Mucosa of rectum (tissue), 2 donors: ENCODE data around the gene FMO1.

ENCODE experiments used
- H3K27ac ChIP-seq, 2 donors: one replicate each; pipeline ENCODE4 v1.7.0; 2013; ENCODE audit warnings: inconsistent platforms in 2 of 2, low read depth in 2 of 2, low read length in 2 of 2
- H3K27me3 ChIP-seq, 2 donors: one replicate each; pipeline ENCODE4 v1.7.0; 2013; ENCODE audit warnings: low read length in 2 of 2; ENCODE audit not compliant: control insufficient read depth in 2 of 2, insufficient read depth in 2 of 2
- H3K36me3 ChIP-seq, 2 donors: one replicate each; pipeline ENCODE4 v1.7.0; 2013; ENCODE audit warnings: low read length in 2 of 2; ENCODE audit not compliant: control insufficient read depth in 2 of 2, insufficient read depth in 2 of 2
- H3K4me1 ChIP-seq, 2 donors: one replicate each; pipeline ENCODE4 v1.7.0; 2013; ENCODE audit warnings: low read length in 2 of 2, mild to moderate bottlenecking in 1 of 2; ENCODE audit not compliant: control insufficient read depth in 2 of 2, insufficient read depth in 2 of 2
- H3K4me3 ChIP-seq, 2 donors: one replicate each; pipeline ENCODE4 v1.7.0; 2013; ENCODE audit warnings: low read length in 2 of 2
- H3K9ac ChIP-seq, 2 donors: one replicate each; pipeline ENCODE4 v1.7.0; 2013; ENCODE audit warnings: low read length in 2 of 2, low read depth in 1 of 2, mild to moderate bottlenecking in 1 of 2
- H3K9me3 ChIP-seq, 2 donors: one replicate each; pipeline ENCODE4 v1.7.0; 2013; ENCODE audit warnings: low read length in 2 of 2; ENCODE audit not compliant: control insufficient read depth in 2 of 2
- donor health status: healthy.
- donor health status: Normal muscosa, but diverticular disease.

FMO1 gene

GRCh38 chr1:171256940-171257606 lies 8.8 kb downstream of the FMO1 start:
- Histone ChIP-seq H3K4me3 (no peak overlapping the region), H3K4me1 (peaks cover 4 to 9% of the 10 kb centered on the region in 2 donors), H3K36me3 (no peaks in the 10 kb centered on the region), H3K9ac (no peak overlapping the region), H3K27me3 (no peaks in the 10 kb centered on the region), H3K9me3 (no peaks in the 10 kb centered on the region), H3K27ac (no peak overlapping the region)

GRCh38 chr1:171257607-171258076 lies 9.3 kb downstream of the FMO1 start:
- no peak overlapping the region for H3K4me3 ChIP-seq
- H3K9me3 ChIP-seq, result no peaks in the 10 kb centered on the region
- no peak overlapping the region for H3K9ac ChIP-seq
- no peaks in the 10 kb centered on the region for H3K27me3 ChIP-seq
- peaks cover 4 to 9% of the 10 kb centered on the region in 2 donors for H3K4me1 ChIP-seq
- H3K36me3 ChIP-seq, result no peaks in the 10 kb centered on the region
- H3K27ac ChIP-seq, result peak overlapping the region in 1 of 2 donors; percentile 24

- H3K9ac ChIP-seq, result no peak overlapping the region
Measured at GRCh38 chr1:171258429-171258828, 10.1 kb downstream of the FMO1 start.

GRCh38 chr1:171258943-171259342 lies 10.6 kb downstream of the FMO1 start:
- Histone ChIP-seq H3K4me3 (no peak overlapping the region), H3K27me3 (no peaks in the 10 kb centered on the region), H3K4me1 (peaks cover 4 to 9% of the 10 kb centered on the region in 2 donors), H3K9ac (no peak overlapping the region), H3K9me3 (no peaks in the 10 kb centered on the region), H3K27ac (no peak overlapping the region), H3K36me3 (no peaks in the 10 kb centered on the region)

More at GRCh38 chr1:171258429-171258828, 10.1 kb downstream of the FMO1 start:
- no peak overlapping the region for H3K27ac ChIP-seq
- peaks cover 4 to 9% of the 10 kb centered on the region in 2 donors for H3K4me1 ChIP-seq
- no peaks in the 10 kb centered on the region for H3K27me3 ChIP-seq
- H3K9me3 ChIP-seq, result no peaks in the 10 kb centered on the region
- no peak overlapping the region for H3K4me3 ChIP-seq
- no peaks in the 10 kb centered on the region for H3K36me3 ChIP-seq

- H3K4me1 ChIP-seq, result peaks cover 4 to 9% of the 10 kb centered on the region in 2 donors
- H3K4me3 ChIP-seq, result no peak overlapping the region
- no peak overlapping the region for H3K27ac ChIP-seq
- no peaks in the 10 kb centered on the region for H3K27me3 ChIP-seq
- H3K36me3 ChIP-seq, result no peaks in the 10 kb centered on the region
- no peak overlapping the region for H3K9ac ChIP-seq
- H3K9me3 ChIP-seq, result no peaks in the 10 kb centered on the region
Measured at GRCh38 chr1:171261336-171261735, 13.0 kb downstream of the FMO1 start.

- no peak overlapping the region for H3K27ac ChIP-seq
- no peaks in the 10 kb centered on the region for H3K4me1 ChIP-seq
- H3K4me3 ChIP-seq, result no peak overlapping the region
Measured at GRCh38 chr1:171263901-171264300, 15.6 kb downstream of the FMO1 start.

GRCh38 chr1:171265686-171266085 lies 17.4 kb downstream of the FMO1 start:
- H3K4me3 ChIP-seq, result no peak overlapping the region
- H3K9me3 ChIP-seq, result no peaks in the 10 kb centered on the region
- no peaks in the 10 kb centered on the region for H3K36me3 ChIP-seq
- no peaks in the 10 kb centered on the region for H3K4me1 ChIP-seq
- H3K27me3 ChIP-seq, result no peaks in the 10 kb centered on the region
- H3K9ac ChIP-seq, result no peak overlapping the region
- H3K27ac ChIP-seq, result no peak overlapping the region

More at GRCh38 chr1:171263901-171264300, 15.6 kb downstream of the FMO1 start:
- H3K36me3 ChIP-seq, result no peaks in the 10 kb centered on the region
- H3K9me3 ChIP-seq, result no peaks in the 10 kb centered on the region
- H3K9ac ChIP-seq, result no peak overlapping the region
- H3K27me3 ChIP-seq, result no peaks in the 10 kb centered on the region

- no peaks in the 10 kb centered on the region for H3K4me1 ChIP-seq
- H3K9me3 ChIP-seq, result no peaks in the 10 kb centered on the region
- no peak overlapping the region for H3K9ac ChIP-seq
- no peak overlapping the region for H3K27ac ChIP-seq
- no peaks in the 10 kb centered on the region for H3K36me3 ChIP-seq
- no peak overlapping the region for H3K4me3 ChIP-seq
- H3K27me3 ChIP-seq, result no peaks in the 10 kb centered on the region
Measured at GRCh38 chr1:171266930-171267329, 18.6 kb downstream of the FMO1 start.

- Histone ChIP-seq H3K36me3 (no peaks in the 10 kb centered on the region), H3K27ac (no peak overlapping the region), H3K9me3 (no peaks in the 10 kb centered on the region), H3K9ac (no peak overlapping the region), H3K4me3 (no peak overlapping the region), H3K4me1 (no peaks in the 10 kb centered on the region), H3K27me3 (no peaks in the 10 kb centered on the region)
Measured at GRCh38 chr1:171267391-171267790, 19.1 kb downstream of the FMO1 start.

GRCh38 chr1:171270806-171271205 lies 22.5 kb downstream of the FMO1 start:
- Histone ChIP-seq H3K9ac (no peak overlapping the region), H3K4me3 (no peak overlapping the region), H3K27ac (no peak overlapping the region), H3K4me1 (no peaks in the 10 kb centered on the region), H3K36me3 (no peaks in the 10 kb centered on the region), H3K9me3 (no peaks in the 10 kb centered on the region), H3K27me3 (no peaks in the 10 kb centered on the region)
